Nephron (organoid): ENCODE results near the gene LSR.
A peak's percentile ranks its signal among the peaks of the same experiment; 100 is the strongest.

Experiments
- H3K27ac Mint-ChIP-seq, 3 experiments: 2 replicates each; pipeline ENCODE4 v1.8.0; 2020; ENCODE audit warnings: mixed read lengths in 3 of 3, mild to moderate bottlenecking in 2 of 3, moderate library complexity in 1 of 3
- H3K27me3 Mint-ChIP-seq: 2 replicates; pipeline ENCODE4 v1.8.0; 2021; ENCODE audit warnings: low read depth, mild to moderate bottlenecking, moderate library complexity, mixed read lengths
- H3K36me3 Mint-ChIP-seq: 2 replicates; pipeline ENCODE4 v1.8.0; 2020; ENCODE audit warnings: low read depth, mixed read lengths
- H3K4me1 Mint-ChIP-seq: 2 replicates; pipeline ENCODE4 v1.8.0; 2020; ENCODE audit warnings: mixed read lengths
- H3K4me3 Mint-ChIP-seq, 3 experiments: 2 replicates each; pipeline ENCODE4 v1.8.0; 2020; ENCODE audit warnings: mild to moderate bottlenecking in 3 of 3, mixed read lengths in 3 of 3, moderate library complexity in 2 of 3
- H3K9me3 Mint-ChIP-seq: 2 replicates; pipeline ENCODE4 v1.8.0; 2020; ENCODE audit warnings: mixed read lengths
- CTCF ChIP-seq, 3 experiments: fragments of 200-600 bp; sonication (generic); IDR thresholded peaks; one replicate each; pipeline ENCODE4 v1.5.0; 2021; ENCODE audit warnings: antibody characterized with exemption in 3 of 3; ENCODE audit not compliant: unreplicated experiment in 3 of 3

The LSR gene

GRCh38 chr19:35314858-35315470 is 66.2 kb downstream of the LSR start:
- Mint-ChIP-seq H3K4me1 (peaks cover 26% of the 10 kb centered on the region), H3K27me3 (no peaks in the 10 kb centered on the region), H3K4me3 (no peak overlapping the region), H3K9me3 (no peaks in the 10 kb centered on the region), H3K27ac (peak overlapping the region; percentile 41 to 71 (median 63)), H3K36me3 (no peaks in the 10 kb centered on the region)
- no peak for TF ChIP-seq CTCF (IDR thresholded peaks at IDR 0.05; ENCODE audit: unreplicated experiment in 3 of 3)

GRCh38 chr19:35315883-35316282 is 67.1 kb downstream of the LSR start:
- Mint-ChIP-seq H3K4me1 (peaks cover 18% of the 10 kb centered on the region), H3K27me3 (no peaks in the 10 kb centered on the region), H3K9me3 (no peaks in the 10 kb centered on the region), H3K4me3 (no peak overlapping the region), H3K36me3 (no peaks in the 10 kb centered on the region), H3K27ac (peak overlapping the region; percentile 25 to 78 (median 55))
- no peak for TF ChIP-seq CTCF (IDR thresholded peaks at IDR 0.05; ENCODE audit: unreplicated experiment in 3 of 3)

GRCh38 chr19:35316560-35316959 is 67.8 kb downstream of the LSR start:
- no peaks in the 10 kb centered on the region for H3K27me3 Mint-ChIP-seq
- H3K27ac Mint-ChIP-seq: peak overlapping the region in 2 of 3 experiments; percentile 42 to 78
- no peaks in the 10 kb centered on the region for H3K36me3 Mint-ChIP-seq
- H3K4me1 Mint-ChIP-seq: peaks cover 12% of the 10 kb centered on the region
- no peak overlapping the region for H3K4me3 Mint-ChIP-seq
- no peaks in the 10 kb centered on the region for H3K9me3 Mint-ChIP-seq
- TF ChIP-seq CTCF (IDR thresholded peaks at IDR 0.05; ENCODE audit: unreplicated experiment in 3 of 3): no peak
